Hematopoietic multipotent progenitor cell treated with erythropoietin and hydrocortisone succinate and interleukin-3 and kit ligand, for 15 days (in vitro differentiated cells): ENCODE measurements around the gene FAM53C.
"Not testable (repeated sequence)": the region's sequence is repeated elsewhere in the genome, so short reads cannot be mapped to it uniquely, and the experiment has no call there.

Experiments used
- DNase-seq: peaks from one replicate; pipeline ENCODE4 v3.0.0-alpha.2; 2015; ENCODE audit warnings: low spot score

Gene FAM53C

DNA sequence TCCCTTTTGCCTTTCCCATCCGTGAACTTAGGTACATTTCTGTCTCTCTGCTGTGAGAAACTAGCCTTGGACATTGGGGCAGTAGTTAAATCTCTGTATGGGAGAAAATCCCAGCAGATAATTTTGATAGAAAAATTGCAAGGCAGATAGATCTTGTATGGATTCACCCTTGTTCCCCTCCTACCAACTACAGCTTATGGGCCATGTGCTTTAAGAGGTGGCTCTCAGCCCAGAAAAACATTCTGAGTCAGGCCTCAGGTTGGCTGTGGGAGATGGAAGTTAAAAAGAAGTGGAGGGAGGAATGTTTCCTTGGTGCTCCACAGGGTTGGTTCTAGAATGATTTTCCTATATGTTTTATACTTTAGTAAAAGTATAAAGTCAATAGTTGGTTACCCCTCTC lies 13.0 kb downstream of the FAM53C start:
- no peak for DNase-seq

DNA sequence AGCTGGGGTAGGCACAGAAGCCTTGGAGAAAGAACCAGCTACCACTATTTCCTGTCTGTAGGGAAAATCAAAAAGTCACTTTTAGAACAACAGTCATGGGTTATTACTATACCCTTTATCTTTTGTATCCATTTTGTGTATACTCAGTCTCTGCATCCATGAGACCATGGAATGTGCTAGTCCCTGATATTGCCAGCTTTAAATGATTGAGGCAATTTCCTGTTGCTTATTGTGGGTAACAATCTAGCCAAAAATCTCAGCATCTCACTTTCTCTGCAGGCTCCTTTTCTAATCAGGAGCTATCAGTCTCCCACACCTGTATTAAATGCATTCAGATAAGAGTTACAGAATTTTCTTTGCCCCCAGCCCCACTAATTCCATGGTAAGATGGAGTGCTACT lies 13.5 kb downstream of the FAM53C start:
- no peak for DNase-seq

DNA sequence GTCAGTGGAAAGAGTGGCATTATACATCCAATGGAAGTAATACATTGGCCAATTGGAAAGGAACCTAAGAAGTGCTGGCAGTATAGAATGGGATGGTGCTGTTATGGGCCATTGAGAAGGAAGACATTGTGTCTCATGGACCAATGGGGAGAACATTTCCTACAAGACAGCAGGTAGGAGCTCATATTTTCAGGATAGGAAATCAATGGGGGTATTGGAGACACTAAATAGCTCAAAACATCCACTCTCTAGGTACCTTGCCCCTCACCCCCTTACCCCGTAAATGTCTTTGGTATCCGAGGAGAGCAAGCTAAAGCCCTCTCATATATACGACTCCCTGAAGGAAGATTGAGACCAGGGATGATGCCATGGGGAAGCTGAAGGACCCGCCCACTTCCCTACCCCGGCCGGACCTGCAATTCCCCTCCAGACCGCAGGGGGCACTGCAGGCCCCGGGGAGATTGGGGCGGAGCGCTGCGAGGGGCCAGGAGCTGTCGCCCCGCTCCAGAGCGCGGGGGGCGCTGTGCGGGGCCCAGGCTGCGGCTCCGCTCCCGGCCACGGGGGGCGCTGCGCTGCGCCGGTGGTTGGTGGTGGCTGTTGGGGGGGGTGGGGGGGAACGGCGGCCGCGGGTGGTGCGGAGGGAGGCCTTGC lies 14.1 kb downstream of the FAM53C start, which contains the start of gene KDM3B:
KDM3B (plus strand) TSS at position 615 of the 651 bp plus-strand sequence. CDS start 111 bp downstream, outside the sequence.
- peak; percentile 94 for DNase-seq

DNA sequence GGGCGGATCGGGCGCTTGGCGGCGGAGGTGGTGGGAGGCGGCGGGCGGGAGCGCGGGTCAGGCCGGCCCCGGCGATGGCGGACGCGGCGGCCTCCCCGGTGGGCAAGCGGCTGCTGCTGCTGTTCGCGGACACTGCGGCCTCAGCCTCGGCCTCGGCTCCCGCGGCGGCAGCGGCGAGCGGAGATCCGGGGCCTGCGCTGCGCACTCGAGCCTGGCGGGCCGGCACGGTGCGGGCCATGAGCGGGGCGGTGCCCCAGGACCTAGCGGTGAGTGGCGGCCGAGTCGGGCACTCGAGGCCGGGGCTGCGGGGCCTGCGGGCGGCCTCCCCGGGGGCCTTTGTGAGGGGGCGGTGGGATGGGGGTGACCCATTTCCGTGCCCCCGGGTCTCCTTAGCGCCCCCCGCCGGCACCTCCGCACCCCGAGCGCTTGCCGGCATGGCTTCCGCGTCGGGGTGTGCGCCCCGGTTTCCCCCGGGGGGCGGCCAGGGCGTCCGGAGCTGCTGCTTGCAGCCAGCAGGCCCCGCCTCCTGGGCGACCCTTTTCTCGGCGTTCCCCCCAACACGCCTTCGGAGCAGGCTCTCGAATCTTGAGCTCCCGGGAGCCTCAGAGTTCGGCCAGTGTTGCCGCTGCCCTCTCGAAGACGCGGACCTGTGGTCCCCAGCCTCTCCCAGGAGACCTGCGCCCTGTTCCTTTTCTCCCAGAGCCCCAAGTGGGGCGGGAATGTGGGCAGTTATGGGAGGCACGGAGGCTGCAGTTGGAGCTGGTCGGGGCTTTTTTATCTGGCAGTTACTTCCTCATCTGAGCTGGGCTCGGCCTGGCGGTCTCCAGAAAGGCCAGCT lies 14.9 kb downstream of the FAM53C start:
- DNase-seq = no peak

DNA sequence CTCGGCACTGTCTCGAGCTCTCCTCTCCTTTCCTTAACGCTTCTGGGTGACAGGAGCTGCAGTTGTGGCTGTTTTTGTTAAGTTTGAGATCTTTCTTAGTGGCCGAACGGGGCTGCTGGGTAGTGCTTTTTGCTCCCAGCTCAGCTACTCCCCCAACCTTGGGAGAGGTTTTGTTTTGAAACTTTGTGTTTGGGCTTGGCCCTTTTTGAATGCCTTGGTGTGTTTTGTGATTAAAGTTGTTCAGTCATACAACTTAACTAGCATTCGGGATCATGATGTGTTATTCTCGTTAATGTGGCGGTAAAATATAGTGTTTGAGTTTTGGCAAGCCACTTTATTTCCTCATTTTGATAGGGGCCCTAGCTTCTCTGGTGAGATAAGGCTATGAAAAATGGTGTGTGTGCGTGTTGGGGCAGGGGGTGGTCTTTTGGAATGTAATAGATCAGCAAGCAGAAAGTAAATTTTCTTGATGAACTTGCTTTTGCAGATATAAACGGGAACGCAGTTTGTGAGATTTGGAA lies 15.6 kb downstream of the FAM53C start:
- DNase-seq = peak; percentile 50

GRCh38 chr5:138354387-138354786 lies 16.3 kb downstream of the FAM53C start:
- DNase-seq = no peak

- DNase-seq = peak; percentile 86
These were observed 16.9 kb downstream of the FAM53C start for GRCh38 chr5:138354926-138355378.

DNA sequence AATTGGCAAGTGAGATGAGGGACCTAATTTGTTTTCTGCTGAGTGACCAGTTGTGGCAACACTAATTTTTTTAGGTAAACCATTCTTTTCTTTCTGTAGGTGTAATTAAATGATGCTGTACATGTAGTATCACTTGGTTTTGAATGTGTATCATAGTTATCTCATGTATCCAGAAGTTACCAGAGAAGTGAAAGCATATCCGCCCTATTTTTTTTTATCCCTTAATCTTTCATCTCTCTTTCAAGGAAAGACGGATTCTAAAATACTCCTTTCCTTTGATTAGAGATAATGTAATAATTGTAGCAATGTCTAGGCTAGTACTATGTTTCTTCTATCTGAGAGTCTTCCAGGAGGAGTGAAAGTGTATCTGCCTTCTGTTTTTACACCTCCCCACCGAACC lies 21.6 kb downstream of the FAM53C start:
- DNase-seq = peak; percentile 41

DNA sequence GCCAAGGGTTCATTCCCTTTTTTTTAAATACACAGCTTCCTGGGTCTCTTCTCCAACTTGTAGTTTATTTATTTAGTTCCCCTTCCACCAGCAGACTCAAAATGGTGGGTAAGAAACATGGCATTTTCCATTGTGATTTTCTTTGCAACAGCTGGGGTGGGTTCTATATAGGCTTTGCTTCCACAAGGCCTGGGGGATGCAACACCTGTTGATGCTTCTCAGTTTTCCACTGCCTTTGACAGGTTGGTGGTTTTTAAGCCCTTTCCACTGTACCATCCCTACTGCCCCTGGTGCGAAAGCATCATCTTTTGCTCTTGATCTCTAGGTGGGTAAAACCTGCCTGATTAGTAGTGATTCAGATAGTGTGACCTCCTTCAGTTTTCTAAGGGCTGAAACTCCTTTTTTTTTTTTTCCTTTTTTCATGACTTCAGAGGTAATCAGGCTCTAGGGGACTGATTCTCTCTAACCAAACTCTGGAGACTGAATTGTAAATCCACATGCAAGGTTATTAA lies 22.9 kb downstream of the FAM53C start:
- no peak for DNase-seq

GRCh38 chr5:138364576-138364975 lies 26.5 kb downstream of the FAM53C start:
- DNase-seq = no peak

- DNase-seq = no peak
These were observed 28.7 kb downstream of the FAM53C start for GRCh38 chr5:138366632-138367382.

DNA sequence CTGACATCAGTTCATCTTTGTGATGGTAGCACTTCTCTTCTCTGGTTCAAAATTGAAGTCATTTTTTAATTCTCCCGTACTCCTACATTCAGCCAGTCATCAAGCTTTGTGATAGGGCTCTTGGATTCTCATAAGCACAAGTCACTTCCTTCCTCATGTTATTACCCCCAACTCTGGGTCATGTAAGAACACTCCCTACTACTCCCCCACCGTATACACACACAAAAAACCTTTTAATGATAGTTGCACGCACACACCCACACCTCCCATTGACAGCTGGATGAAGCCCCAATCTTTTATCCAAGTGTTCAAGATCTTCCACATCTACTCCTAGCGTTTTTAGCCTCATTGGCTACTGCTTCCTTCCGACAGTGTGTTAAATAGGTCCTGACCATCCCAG lies 31.2 kb downstream of the FAM53C start:
- DNase-seq = no peak

- DNase-seq = no peak
These were observed 31.6 kb downstream of the FAM53C start for GRCh38 chr5:138369706-138370105.

GRCh38 chr5:138370537-138370936 lies 32.5 kb downstream of the FAM53C start:
- no peak for DNase-seq

DNA sequence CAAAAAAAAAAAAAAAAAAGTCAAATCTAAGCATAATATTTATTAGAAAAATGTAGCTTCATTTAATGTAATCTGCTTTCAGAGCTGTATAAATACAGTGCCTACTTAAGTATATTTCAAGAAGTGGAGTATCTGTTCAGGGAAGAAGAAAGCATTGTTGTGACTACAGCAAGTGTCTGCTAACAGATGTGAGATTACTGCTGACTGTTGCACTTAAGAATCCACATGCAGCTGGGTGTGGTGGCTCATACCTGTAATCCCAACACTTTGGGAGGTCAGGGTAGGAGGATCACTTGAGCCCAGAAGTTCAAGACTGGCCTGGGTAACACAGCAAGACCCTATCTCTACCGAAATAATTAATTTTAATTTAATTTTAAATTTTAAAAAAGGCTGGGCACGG lies 33.4 kb downstream of the FAM53C start:
- DNase-seq = no peak

DNA sequence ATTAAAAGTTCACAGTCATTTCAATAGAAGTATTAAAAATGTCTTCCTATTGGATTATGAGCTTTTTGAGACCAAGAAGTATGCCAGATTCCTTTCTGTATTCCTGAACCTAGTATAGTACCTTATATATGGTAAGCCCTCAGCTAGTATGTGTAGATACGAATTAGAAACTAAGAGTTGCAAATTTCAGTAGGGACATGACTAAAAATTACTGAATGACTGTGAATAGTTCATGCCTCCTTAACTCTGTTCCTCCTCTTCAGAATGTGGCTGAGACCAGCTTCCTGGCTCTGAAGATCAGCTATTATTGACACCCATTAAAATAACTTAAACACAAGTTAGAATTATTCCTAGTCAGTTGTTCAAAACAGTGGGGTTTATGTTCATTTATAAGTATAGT lies 34.2 kb downstream of the FAM53C start:
- no peak for DNase-seq

DNA sequence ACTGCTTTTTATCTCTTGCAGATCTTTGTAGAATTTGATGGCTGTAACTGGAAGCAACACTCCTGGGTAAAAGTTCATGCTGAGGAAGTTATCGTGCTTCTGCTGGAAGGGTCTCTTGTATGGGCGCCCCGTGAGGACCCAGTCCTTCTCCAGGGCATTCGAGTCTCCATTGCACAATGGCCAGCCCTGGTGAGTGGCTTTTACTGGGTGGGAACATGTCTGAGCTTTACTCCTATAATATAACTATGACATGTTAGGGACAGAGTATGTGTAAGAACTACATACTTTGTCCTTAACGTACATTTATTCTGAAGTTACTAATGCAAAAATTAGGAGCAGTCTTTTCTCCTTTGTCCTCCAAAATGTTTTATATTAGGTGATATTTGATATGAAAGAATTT lies 34.6 kb downstream of the FAM53C start:
- DNase-seq = no peak

DNA sequence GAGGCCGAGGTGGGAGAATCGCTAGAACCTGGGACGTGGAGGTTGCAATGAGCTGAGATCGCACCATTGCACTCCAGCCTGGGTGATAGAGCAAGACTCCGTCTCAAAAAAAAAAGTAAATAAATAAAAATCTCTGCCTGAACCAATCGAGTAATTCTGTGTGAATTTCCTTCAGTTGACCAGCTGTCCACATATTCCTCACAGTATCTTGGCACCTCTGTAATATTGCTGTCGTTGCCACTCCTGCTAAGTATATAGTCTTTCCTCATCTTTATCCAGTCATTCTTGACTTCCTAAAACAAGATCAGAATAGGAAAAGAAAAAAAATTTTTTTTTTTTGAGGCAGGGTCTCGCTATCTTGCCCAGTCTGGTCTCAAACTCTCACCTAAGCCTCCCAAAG lies 44.3 kb downstream of the FAM53C start:
- no peak for DNase-seq

GRCh38 chr5:138385660-138386059 lies 47.6 kb downstream of the FAM53C start:
- no peak for DNase-seq

DNA sequence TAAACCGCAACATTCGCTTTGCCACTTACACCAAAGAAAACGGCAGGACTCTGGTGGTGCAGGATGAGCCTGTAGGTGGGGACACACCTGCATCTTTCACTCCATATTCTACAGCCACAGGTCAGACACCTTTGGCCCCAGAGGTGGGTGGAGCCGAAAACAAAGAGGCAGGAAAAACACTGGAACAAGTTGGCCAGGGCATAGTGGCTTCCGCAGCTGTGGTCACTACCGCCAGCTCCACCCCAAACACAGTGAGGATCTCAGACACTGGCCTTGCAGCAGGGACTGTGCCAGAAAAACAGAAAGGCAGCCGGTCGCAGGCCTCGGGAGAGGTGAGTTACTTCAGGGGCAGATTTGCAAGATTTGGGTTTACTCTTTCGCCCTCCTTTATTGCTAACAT lies 48.2 kb downstream of the FAM53C start:
- no peak for DNase-seq

DNA sequence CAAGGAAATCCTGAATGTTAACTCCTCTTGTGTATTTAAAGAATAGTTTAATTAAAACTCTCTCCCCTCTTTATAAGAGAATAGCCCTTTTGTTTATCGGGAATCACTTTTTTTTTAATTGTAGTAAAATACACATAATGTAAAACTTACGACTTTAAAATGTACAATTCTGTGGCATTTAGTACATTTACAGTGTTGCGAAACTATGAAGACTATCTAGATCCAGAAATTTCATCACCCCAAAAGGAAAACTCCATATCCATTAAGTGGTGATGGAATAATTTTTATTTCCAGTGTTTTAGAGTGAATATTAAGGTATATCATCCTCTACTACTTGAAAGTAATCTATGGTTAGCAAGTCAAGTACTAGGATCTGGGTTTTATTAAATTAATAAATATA lies 51.3 kb downstream of the FAM53C start:
- no peak for DNase-seq

- not testable (repeated sequence) for DNase-seq
These were observed 51.8 kb downstream of the FAM53C start for GRCh38 chr5:138389911-138390310.
